Calu3 (cell line): ENCODE measurements around the gene LRBA. TPM values are rescaled to one million over a fixed set of nuclear protein-coding genes. Genes with fewer than 3 reads are reported as not detected.

Experiments used
- BruUV-seq: library from RNA; stranded (reverse); fragments of 400-500 nt; replicated peaks from 2 replicates; lab custom pipeline; 2021; lab: Mats Ljungman, UMichigan
- CTCF ChIA-PET: fragments of 300-600 bp; sonication (Branson Sonifier 250); formaldehyde crosslinking; loops from one replicate; lab custom pipeline; 2022; ENCODE audit warnings: antibody characterized with exemption; lab: Charles Lee
- DNase-seq: peaks from one replicate; pipeline ENCODE4 v3.0.0; 2022
- H3K27ac Mint-ChIP-seq: one replicate; pipeline ENCODE4 v1.8.0; 2022; ENCODE audit warnings: mixed read lengths; ENCODE audit not compliant: unreplicated experiment
- H3K27me3 Mint-ChIP-seq: one replicate; pipeline ENCODE4 v1.8.0; 2022; ENCODE audit warnings: mixed read lengths; ENCODE audit not compliant: unreplicated experiment
- H3K36me3 Mint-ChIP-seq: one replicate; pipeline ENCODE4 v1.8.0; 2022; ENCODE audit warnings: mild to moderate bottlenecking, moderate library complexity, mixed read lengths; ENCODE audit not compliant: insufficient read depth, unreplicated experiment
- H3K4me1 Mint-ChIP-seq: one replicate; pipeline ENCODE4 v1.8.0; 2022; ENCODE audit warnings: mild to moderate bottlenecking, low read depth, mixed read lengths; ENCODE audit not compliant: unreplicated experiment
- H3K4me3 Mint-ChIP-seq: one replicate; pipeline ENCODE4 v1.8.0; 2022; ENCODE audit warnings: mild to moderate bottlenecking, low read depth, moderate library complexity, mixed read lengths; ENCODE audit not compliant: unreplicated experiment
- H3K9me3 Mint-ChIP-seq: one replicate; pipeline ENCODE4 v1.8.0; 2022; ENCODE audit warnings: low read depth, mixed read lengths; ENCODE audit not compliant: unreplicated experiment
- intact Hi-C: fragments of 100-400 bp; cut with micrococcal nuclease; formaldehyde crosslinking; loops from one replicate; pipeline ENCODE4 v1.10.0; 2022; ENCODE audit not compliant: unreplicated experiment
- total RNA-seq: library from RNA; stranded (reverse); gene quantifications from 2 replicates; pipeline ENCODE4 v1.2.3, GENCODE V29; 2022
- TF ChIP-seq, protein P1 (sequence below): fragments of 200-600 bp; IDR thresholded peaks from one replicate; pipeline ENCODE4 v1.8.0; 2022; ENCODE audit warnings: antibody characterized with exemption; ENCODE audit not compliant: unreplicated experiment

The LRBA gene
- total RNA-seq, 1 experiment from 2014 or later, result 49.0 TPM

DNA sequence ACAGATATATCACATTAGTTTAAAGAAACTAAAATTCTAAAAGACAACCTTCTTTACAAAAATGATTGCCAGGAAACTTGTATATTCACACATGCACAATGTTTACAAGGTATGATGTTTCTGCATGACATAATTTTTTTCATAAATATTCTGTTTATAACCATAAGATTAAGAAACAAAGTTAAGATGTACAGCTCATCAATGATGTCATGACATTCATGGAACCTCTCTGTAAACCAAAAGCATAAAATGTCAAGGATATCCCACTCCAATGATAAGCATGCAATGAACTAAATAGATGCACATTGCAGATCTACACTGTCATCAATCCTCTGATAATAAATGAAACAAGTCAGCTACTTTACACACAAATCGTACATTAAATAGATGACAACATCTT, 297.1 kb downstream of the LRBA start:
- Mint-ChIP-seq H3K36me3 (peaks cover 5% of the 10 kb centered on the region), H3K9me3 (no peaks in the 10 kb centered on the region), H3K27me3 (no peaks in the 10 kb centered on the region), H3K4me1 (peaks cover 7% of the 10 kb centered on the region), H3K4me3 (no peak overlapping the region), H3K27ac (no peak overlapping the region)
- intact Hi-C loops, result no loop called here
- TF ChIP-seq, protein P1, sequence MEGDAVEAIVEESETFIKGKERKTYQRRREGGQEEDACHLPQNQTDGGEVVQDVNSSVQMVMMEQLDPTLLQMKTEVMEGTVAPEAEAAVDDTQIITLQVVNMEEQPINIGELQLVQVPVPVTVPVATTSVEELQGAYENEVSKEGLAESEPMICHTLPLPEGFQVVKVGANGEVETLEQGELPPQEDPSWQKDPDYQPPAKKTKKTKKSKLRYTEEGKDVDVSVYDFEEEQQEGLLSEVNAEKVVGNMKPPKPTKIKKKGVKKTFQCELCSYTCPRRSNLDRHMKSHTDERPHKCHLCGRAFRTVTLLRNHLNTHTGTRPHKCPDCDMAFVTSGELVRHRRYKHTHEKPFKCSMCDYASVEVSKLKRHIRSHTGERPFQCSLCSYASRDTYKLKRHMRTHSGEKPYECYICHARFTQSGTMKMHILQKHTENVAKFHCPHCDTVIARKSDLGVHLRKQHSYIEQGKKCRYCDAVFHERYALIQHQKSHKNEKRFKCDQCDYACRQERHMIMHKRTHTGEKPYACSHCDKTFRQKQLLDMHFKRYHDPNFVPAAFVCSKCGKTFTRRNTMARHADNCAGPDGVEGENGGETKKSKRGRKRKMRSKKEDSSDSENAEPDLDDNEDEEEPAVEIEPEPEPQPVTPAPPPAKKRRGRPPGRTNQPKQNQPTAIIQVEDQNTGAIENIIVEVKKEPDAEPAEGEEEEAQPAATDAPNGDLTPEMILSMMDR, result no peak
- no TSS peak for BruUV-seq
- CTCF ChIA-PET, result no interaction called here
- DNase-seq, result no peak

DNA sequence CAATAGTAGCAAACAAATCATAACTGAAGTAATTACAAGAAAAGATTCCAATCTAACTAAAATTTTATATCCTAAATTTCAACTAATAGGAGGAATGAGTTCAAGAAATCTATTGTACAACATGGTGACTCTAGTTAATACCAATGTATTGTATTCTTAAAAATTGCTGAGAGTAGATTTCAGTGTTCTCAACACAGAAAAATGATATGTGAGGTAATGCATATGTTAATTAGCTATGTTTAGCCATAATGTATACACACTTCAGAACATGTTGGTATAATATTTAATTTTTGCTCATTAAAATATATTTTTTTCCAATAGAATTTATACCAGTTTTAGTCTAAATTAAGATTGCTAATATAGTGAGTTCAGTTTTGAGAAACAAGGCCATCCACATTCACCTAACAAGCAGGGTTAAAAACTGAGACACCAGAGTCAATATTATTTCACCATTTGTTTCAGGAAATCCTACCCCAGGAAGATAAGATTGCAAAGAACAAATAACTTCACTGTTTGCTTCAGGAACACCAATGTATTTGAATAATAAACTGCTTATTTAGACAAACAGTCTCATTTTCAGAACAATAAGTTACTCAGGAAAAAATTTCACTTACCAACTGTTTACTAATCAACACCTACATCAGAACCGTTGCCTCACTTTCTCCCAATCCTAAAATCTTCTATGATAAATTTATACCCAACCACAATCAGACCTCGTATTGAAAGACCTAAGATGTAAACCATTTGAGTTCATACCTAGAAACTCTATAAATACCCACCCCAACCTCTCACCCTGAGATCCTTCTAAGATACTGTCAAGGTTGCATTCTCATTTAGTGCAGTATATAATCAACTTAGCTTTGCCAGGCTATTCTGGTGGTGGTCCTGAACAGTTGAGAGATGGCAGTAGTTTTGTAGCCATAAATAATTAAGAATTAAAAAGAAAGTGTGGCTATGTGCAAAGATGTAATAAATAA, 300.3 kb downstream of the LRBA start:
- CTCF ChIA-PET, result no interaction called here
- H3K36me3 Mint-ChIP-seq, result peaks cover 5% of the 10 kb centered on the region
- no peak overlapping the region for H3K4me3 Mint-ChIP-seq
- no peak overlapping the region for H3K27ac Mint-ChIP-seq
- no peaks in the 10 kb centered on the region for H3K9me3 Mint-ChIP-seq
- no TSS peak for BruUV-seq
- no peaks in the 10 kb centered on the region for H3K27me3 Mint-ChIP-seq
- H3K4me1 Mint-ChIP-seq, result no peaks in the 10 kb centered on the region
- DNase-seq, result no peak
- TF ChIP-seq, protein P1, result no peak
- intact Hi-C loops, result no loop called here

DNA sequence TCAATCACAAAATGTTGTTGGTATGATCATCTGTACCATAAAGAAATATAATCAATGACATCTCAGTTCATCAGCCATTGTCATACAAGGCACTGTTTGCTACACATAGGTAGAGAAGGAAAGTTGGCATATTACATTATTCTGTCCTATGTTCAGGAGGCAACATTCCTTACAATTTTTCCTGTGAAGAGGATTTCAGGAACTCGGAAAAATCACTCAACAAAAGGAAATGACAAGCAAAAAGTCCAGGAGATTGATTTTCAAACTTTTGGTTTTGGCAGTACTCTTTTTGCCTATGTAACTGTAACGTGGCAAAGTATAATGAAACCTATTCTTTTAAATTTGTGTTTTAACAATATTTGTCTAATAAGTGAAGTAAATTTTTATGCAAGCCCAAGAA, 301.8 kb downstream of the LRBA start:
- intact Hi-C loops, result no loop called here
- CTCF ChIA-PET, result no interaction called here
- no peak overlapping the region for H3K27ac Mint-ChIP-seq

DNA sequence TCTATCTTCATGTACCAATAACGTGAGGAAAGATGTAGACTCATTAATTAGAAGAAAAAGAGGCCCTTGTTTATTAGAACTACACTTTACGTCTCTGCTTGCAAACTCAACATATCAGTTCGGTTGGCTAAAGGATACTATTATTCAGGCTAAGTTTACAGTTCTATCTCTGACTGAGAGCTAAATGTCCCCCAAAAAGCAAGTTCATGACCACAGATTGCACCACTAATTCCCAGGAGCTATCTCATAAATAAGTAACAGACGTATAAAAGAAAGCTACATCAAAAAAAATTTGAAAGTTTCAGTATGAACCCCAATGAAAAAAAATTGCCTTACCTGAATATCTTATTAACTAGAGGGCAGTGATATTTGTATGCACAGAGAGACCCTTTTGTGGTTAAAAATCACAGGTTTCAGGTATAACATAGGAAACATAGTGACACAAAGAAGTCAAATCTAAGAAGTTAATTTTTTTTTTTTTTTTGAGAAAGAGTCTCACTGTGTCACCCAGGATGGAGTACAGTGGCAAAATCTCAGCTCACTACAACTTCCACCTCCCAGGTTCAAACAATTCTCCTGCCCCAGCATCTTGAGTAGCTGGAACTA, 304.2 kb downstream of the LRBA start:
- CTCF ChIA-PET, result no interaction called here
- H3K27me3 Mint-ChIP-seq, result no peaks in the 10 kb centered on the region
- intact Hi-C loops, result no loop called here
- TF ChIP-seq, protein P1, result no peak
- no peaks in the 10 kb centered on the region for H3K9me3 Mint-ChIP-seq
- H3K4me1 Mint-ChIP-seq, result no peaks in the 10 kb centered on the region
- H3K36me3 Mint-ChIP-seq, result no peaks in the 10 kb centered on the region
- H3K27ac Mint-ChIP-seq, result no peak overlapping the region
- BruUV-seq, result no TSS peak
- DNase-seq, result no peak
- no peak overlapping the region for H3K4me3 Mint-ChIP-seq

More for the DNA sequence above, 301.8 kb downstream of the LRBA start:
- Mint-ChIP-seq H3K4me3 (no peak overlapping the region), H3K36me3 (no peaks in the 10 kb centered on the region), H3K27me3 (no peaks in the 10 kb centered on the region), H3K4me1 (no peaks in the 10 kb centered on the region), H3K9me3 (no peaks in the 10 kb centered on the region)
- TF ChIP-seq, protein P1, result no peak
- no TSS peak for BruUV-seq
- no peak for DNase-seq
